ENCODE data around the gene NDUFB3. TPM values are rescaled to one million over a fixed set of nuclear protein-coding genes. Genes with fewer than 3 reads are reported as not detected.
"Not testable (repeated sequence)": the region's sequence is repeated elsewhere in the genome, so short reads cannot be mapped to it uniquely, and the experiment has no call there.

The NDUFB3 gene
- polyA plus RNA-seq (2014; cell fraction: cytosol; rRNA removed) = 240 and 327 TPM in 2 replicates
- polyA plus RNA-seq (2014; cell fraction: nucleus; rRNA removed) = 152 and 157 TPM in 2 replicates

DNA sequence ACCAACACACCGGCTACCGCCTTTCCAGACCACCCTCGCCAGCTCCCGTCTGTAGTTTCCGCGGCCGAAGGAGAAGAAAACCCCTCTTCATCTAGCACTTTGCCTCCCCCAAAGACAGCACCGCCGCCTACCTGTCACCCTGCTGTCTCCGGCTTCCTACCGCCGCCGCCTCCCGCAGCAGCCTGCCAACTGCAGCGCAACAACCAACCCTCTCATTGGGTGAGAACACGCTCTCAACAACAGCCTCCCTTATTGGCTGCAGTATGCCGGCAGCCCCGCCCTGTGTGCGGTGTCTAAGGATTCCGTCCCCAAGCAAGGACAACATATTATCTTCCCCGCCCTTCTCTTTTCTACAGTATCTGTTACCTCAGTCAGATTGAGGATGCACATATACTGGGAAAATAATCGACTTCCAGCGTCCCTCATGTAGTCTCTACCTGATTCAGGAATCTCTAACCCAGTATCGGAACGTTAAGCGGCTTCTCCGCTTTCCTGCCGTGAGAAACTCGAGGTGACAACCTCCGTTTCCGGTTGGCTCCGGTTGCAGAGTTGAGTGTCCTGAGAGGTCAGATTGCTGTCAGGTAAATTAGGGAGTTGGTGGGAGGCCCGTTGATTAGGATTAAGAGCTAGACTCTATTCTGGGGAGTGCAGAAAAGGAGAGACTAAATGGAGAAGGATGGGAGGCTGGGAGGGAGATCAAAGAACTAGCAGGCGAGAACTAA, at the start of gene NDUFB3, which contains the start of gene HYCC2:
Gene NDUFB3, plus strand, starts transcription at position 523 of the 722 bp plus-strand sequence. CDS start 6,882 bp downstream, outside the sequence.
Gene HYCC2, minus strand, starts transcription at position 193 of the 722 bp plus-strand sequence. CDS start 47,662 bp downstream, outside the sequence.
- DNase-seq (ENCODE audit: low spot score) = peak; percentile 96

DNA sequence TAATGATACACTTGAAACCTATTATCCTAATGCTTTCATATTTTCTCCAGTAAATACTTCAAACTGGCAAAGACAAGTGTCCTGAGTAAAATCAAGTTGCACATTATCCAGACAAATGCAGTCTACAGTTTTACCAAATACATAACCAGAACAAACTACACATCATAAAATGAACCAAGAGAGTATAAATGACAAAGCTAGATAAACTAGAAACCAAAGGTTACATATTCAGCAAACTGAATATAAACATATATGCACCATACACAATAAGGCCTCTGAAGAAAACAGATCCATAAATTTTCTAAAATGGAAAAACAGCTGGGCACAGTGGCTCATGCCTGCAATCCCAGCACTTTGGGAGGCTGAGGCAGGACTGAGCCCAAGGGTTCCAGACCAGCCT, 47.3 kb upstream of the NDUFB3 start:
- DNase-seq (ENCODE audit: low spot score) = no peak

DNA sequence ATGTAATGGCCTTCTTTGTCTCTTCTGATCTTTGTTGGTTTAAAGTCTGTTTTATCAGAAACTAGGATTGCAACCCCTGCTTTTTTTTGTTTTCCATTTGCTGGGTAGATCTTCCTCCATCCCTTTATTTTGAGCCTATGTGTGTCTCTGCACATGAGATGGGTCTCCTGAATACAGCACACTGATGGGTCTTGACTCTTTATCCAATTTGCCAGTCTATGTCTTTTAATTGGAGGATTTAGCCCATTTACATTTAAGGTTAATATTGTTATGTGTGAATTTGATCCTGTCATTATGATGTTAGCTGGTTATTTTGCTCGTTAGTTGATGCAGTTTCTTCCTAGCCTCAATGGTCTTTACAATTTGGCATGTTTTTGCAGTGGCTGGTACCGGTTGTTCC, 37.4 kb upstream of the NDUFB3 start:
- not testable (repeated sequence) for DNase-seq (ENCODE audit: low spot score)

DNA sequence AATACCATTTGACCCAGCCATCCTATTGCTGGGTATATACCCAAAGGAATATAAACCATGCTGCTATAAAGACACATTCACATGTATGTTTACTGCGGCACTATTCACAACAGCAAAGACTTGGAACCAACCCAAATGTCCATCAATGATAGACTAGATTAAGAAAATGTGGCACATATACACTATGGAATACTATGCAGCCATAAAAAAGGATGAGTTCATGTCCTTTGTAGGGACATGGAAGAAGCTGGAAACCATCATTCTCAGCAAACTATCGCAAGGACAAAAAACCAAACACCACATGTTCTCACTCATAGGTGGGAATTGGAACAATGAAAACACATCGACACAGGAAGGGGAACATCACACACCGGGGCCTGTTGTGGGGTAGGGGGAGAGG, 33.4 kb upstream of the NDUFB3 start:
- DNase-seq (ENCODE audit: low spot score) = not testable (repeated sequence)

DNA sequence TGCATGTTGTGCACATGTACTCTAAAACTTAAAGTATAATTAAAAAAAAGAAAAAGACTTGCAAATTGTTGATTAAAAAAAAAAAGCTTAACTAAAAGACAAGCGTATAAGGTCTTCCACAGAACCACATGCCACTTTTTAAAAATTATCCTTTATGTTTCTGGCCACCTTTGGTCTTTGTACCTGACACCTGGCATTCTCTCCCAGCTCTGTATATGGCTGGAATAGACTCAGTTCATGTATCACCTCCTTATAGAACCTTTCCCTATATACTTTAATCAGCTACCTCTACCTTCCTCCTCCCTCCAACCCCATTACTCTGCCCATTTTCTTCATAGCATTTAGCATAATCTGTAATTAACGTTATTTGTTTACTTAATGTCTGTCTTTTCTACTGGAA, 32.9 kb upstream of the NDUFB3 start:
- no peak for DNase-seq (ENCODE audit: low spot score)

DNA sequence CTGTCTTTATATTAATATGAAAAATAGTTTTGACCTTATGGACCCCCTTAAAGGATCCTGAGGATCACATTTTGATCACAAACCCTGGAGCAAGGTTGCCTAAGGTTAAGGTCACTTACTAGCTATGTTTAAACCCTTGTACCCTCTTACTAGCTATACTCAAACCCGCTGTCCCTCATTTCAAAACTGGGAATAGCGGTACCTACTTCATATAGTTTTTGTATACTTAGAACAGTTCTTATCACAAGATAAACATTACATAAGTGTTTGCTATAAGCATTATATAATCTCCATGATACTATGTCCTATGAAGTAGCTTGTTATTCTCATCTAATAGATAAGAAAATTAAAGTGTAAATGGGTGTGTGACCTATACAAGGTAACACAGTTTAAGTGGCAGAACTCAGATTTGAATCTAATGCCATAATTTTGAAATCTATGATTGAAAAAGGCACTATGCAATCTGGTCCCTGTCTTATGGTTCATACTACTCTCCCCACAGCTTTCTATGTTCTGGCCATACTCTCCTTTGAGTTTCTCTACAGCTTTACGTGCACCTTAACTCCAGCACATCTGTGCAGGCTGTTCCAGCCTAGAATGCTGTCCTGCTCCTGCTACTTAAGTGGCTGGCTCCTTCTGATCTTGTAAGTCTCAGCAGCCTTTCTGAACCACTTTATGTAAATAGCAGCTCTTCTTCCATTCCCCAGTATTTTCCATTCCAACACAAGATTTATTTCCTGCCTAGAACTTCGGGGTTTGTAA, 30.8 kb upstream of the NDUFB3 start:
- DNase-seq (ENCODE audit: low spot score) = no peak

DNA sequence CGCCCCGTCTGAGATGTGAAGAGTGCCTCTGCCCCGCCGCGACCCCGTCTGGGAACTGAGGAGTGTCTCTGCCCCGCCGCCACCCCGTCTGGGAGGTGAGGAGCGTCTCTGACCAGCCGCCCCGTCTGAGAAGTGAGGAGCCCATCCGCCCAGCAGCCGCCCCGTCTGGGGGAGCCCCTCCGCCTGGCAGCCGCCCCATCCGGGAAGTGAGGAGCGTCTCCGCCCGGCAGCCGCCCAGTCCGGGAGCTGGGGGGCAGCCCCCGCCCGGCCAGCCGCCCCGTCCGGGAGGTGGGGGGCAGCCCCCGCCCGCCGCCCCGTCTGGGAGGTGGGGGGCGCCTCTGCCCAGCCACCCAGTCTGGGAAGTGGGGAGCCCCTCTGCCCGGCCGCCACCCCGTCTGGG, 29.4 kb upstream of the NDUFB3 start:
- not testable (repeated sequence) for DNase-seq (ENCODE audit: low spot score)

DNA sequence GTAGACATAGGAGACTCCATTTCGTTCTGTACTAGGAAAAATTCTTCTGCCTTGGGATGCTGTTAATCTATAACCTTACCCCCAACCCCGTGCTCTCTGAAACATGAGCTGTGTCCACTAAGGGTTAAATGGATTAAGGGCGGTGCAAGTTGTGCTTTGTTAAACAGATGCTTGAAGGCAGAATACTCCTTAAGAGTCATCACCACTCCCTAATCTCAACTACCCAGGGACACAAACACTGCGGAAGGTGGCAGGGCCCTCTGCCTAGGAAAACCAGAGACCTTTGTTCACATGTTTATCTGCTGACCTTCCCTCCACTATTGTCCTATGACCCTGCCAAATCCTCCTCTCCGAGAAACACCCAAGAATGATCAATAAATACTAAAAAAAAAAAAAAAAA, 28.8 kb upstream of the NDUFB3 start:
- not testable (repeated sequence) for DNase-seq (ENCODE audit: low spot score)

DNA sequence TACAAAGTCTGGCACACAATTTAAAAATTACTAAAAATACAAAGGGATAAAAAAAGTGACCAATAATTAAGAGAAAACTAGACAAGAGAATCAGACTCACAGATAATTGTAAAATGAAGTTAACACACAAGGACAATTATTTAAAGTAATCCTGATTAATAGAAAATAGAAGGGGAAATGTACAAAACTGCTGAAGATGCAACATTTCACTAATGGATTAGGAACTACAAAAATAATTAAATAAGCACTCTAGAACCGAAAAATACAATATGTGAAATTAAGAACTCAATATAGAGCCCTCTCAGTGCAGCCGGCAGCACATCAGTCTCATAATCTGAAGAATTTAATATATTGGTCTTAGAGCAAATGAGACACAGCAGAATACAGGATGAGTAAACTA, 24.9 kb upstream of the NDUFB3 start:
- no peak for DNase-seq (ENCODE audit: low spot score)

DNA sequence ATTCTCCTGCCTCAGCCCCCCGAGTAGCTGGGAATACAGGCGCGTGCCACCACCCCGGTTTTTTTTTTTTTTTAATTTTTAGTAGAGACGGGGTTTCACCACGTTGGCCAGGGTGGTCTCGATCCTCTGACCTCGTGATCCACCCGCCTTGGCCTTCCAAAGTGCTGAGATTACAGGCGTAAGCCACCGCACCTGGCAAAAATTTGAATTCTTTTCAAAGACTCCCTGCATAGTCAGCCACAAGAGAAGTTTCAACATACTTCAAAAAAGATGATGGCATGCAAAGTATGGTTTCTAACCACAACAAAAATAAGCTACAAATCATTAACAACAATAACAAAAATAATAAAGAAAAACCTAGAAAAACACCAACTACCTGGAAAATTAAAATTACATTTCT, 22.3 kb upstream of the NDUFB3 start:
- no peak for DNase-seq (ENCODE audit: low spot score)

DNA sequence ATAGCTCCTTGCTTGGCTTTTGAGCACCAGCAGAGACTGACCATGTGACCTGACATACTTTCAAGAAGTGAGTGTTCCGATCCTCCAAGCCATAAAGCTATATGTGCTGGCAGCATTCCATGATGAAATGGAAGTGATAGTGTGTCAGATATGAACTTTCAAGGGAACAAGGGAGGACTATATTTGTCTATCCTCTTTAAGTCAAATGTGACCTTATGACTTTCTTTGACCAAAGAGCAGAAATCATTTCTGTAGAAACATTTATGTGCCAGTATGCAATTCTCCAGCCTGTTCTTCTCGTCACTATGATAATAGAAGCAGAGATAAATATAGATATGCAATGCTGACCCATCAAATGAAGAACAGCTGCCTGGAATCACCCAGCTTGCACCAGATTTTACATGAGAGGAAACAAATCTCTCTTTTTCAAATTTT, 14.7 kb upstream of the NDUFB3 start:
- DNase-seq (ENCODE audit: low spot score) = no peak

DNA sequence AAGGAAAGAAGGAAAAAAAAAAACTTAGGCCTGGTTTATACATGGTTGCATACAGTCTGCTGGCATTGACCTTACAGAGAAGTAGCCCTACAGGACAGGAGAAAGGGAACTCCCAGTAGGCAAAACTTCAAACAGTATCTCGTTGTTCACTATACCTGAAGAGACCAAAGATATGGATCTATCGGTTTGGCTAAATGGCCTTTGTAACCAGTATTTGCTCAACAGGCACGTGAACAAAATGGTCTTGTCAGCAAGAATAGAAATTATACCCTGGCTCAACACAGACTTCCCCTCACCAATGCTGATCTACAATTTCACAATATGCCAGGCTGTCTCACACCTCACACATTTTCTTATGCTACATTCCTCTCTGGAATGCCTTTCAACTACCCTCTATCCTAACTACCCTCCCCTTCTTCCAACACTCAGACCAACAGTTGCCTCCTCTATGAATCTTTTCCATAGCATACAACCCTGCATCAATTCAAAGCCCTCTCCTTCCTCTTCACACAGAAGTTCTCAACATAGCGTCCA, 14.0 kb upstream of the NDUFB3 start:
- DNase-seq (ENCODE audit: low spot score) = no peak

DNA sequence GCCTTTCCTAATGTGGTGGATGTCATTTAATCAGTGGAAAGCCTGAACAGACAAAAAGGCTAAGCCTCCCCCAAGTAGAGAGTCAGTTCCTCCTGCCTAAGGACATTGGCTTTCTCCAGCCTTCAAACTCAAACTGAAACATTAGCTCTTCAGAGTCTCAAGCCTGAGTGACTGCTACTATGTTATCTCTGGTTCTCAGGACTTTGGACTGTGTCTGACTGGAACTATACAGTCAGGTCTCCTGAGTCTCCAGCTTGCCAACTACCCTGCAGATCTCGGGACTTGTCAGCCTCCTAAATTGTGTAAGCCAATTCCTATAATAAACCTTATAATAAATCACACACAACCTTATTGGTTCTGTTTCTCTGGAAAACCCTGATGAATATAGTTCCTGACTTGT, 12.9 kb upstream of the NDUFB3 start:
- no peak for DNase-seq (ENCODE audit: low spot score)

DNA sequence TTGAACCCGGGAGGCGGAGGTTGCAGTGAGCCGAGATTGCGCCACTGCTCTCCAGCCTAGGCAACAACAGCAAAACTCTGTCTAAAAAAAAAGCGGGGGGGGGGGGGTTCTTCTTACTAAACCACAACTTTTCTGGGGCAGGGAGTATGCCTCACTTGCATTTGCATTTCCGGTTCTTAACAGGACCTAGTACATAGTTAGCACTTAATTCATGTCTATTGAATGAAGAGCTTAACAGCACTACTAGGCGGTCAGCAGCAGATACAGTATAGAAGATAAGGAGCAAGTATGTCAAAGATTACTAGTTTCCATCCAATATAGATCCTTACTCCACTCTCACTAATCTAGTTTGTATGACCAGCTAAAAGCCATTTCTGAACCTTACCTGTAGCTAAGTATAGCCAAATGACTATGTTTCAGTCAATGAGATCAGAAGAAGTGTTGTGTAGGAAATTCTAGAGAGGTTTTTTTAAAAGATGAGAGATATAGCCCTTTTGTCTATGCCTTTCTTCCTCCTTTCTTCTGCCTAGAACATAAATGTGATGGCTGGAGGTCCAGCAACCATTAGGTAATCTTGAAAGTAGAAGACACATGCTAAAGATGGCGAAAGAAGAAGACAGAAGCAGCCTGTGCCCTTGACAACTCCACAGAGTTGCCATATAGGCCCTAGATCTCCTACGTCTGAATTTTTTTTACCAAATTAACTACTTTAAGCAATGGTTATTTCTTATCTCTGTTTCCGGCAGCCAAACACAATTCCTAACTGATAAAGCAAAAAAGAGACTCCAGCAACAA, 11.6 kb upstream of the NDUFB3 start:
- DNase-seq (ENCODE audit: low spot score) = no peak

DNA sequence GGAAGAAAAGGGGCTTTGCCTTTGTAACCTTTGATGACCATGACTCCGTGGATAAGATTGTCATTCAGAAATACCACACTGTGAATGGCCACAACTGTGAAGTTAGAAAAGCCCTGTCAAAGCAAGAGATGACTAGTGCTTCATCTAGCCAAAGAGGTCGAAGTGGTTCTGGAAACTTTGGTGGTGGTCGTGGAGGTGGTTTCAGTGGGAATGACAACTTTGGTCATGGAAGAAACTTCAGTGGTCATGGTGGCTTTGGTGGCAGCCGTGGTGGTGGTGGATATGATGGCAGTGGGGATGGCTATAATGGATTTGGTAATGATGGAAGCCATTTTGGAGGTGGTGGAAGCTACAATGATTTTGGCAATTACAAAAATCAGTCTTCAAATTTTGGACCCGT, 8.3 kb upstream of the NDUFB3 start:
- DNase-seq (ENCODE audit: low spot score) = not testable (repeated sequence)

DNA sequence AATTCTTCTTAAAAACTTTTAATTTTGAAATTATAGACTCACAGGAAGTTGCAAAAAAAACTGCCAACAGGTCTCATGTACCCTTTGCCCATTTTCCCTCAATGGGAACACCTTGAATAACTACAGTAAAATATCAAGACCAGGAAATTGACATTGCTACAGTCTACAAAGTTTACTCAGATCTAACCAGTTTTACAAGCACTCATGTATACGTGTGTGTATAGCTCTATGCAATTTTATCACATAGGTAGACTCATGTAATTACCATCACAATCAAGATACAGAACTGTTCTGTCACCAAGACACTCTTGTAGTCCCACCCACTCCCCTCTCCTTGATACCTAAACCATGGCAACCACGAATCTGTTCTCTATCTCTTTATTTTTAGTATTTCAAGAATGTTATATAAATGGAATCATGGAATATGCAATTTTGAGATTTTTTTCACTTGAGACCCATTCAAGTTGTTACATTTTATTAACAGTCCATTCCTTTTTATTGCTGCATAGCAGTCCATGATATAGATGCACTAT, 6.9 kb upstream of the NDUFB3 start:
- no peak for DNase-seq (ENCODE audit: low spot score)

DNA sequence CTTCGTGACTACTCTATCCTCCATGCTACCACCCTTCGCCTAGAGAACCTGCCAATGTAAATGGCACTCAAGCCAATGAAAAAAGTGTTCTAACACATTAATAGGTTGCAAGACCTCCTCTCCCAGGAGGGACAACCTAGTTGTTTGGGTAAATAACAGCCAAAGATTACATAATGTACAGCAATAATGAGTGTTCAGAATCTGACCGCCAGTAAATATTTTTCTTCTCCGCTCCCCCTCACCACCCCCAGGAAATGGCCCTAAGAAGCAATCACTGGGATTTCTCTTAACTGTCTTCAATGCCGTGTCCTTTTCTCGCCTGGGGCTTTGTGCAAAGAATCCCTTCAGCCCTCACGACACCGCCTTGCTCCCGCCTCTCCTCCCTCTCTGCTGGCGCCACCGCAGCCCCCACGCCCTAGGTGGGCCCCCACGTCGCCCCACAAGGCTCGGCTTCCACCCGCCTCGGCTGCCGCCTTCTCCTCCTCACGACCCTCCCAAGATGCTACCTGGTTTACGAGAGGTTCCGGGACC, 788 bp upstream of the NDUFB3 start:
- DNase-seq (ENCODE audit: low spot score) = no peak

DNA sequence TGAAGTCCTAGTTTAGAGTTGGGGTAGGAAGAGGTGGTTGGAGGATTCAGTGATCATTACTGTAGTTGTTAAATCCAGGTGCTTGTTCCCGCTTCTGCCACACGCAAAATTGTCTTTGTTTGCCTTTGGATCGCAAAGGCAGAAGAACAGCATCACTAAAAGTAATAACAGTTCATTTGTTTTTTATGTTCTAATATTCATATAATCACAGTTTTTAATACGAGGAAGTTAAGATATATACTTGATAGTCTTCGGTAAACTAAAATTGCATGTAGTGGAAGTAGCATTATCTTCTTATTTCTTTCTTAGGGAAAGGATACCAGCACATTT, 365 bp downstream of the NDUFB3 start:
- DNase-seq (ENCODE audit: low spot score) = no peak

DNA sequence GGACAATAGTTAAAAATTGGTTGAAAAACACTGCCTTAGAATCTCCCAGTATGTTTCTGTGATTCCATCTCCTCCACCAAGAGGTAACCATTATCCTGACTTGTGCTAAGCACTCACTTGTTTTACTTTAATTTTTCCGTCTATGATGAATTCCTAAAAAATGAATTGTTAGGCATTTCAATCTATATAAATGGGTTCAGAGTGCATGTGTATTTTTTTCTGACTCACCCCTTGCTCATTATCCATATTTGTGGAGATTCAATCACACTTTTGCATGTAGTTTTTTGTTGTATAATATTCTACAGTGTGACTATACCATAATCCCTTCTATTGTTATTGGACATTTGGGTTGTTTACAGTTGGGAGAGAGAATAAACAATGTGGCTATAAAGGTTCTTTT, 1.3 kb downstream of the NDUFB3 start:
- no peak for DNase-seq (ENCODE audit: low spot score)

DNA sequence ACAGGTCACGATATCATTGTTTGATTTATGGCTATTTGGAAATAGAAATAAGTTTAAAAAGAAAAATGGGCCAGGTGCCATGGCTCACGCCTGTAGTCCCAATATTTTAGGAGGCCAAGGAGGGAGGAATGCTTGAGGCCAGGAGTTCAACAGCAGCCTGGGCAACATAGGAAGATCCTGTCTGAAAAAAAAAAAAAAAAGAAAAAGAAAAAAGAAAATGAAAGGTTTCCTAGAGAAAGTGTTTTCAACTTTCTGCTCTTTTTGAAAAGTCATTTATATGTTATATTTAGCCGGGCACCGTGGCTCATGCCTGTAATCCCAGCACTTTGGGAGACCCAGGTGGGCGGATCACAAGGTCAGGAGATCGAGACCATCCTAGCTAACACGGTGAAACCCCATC, 3.2 kb downstream of the NDUFB3 start:
- no peak for DNase-seq (ENCODE audit: low spot score)

DNA sequence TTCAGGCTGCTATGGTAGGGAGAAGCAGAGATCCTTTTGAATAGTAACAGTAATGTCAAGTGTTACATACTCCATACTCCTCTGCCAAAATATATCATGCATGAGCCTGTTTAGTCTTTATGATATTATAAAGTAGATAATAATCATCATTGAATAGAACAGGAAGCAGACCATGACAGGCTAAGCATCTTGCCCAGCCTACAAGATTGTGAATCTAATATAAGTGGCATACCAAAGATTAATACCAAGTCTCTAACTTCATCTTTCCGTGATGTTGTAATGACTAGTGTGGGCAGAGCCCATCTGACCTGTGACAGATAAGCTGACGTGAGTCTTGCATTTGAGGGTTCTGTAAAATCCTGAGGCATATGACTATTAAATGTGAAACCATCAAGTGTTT, 13.1 kb downstream of the NDUFB3 start:
- DNase-seq (ENCODE audit: low spot score) = no peak

Measured in SK-N-DZ (cell line).